PC-9 (cell line): ENCODE data around the gene RPL38. TPM values are rescaled to one million over a fixed set of nuclear protein-coding genes. Genes with fewer than 3 reads are reported as not detected.

Experiments used
- BruUV-seq: library from RNA; stranded (reverse); fragments of 400-500 nt; replicated peaks from 2 replicates; lab custom pipeline; 2021; lab: Mats Ljungman, UMichigan
- CTCF ChIA-PET: fragments of 300-600 bp; sonication (Branson Sonifier 250); formaldehyde crosslinking; loops from one replicate; lab custom pipeline; 2022; ENCODE audit warnings: antibody characterized with exemption; lab: Charles Lee
- POLR2A ChIA-PET: fragments of 300-600 bp; sonication (Branson Sonifier 250); formaldehyde crosslinking; loops from one replicate; lab custom pipeline; 2022; ENCODE audit warnings: antibody characterized with exemption; ENCODE audit not compliant: unreplicated experiment; lab: Charles Lee
- DNase-seq, 2 experiments: peaks; one replicate each; pipeline versions ENCODE4 v3.0.0 to v3.0.0-alpha.2; 2015 to 2022; ENCODE audit warnings: mixed read lengths in 1 of 2
- H2AFZ ChIP-seq: fragments of 200-600 bp; sonication (generic); 2 replicates; pipeline ENCODE4 v1.8.1; 2017; ENCODE audit warnings: antibody characterized with exemption
- H3F3A ChIP-seq: fragments of 200-600 bp; sonication (generic); 2 replicates; pipeline ENCODE4 v1.8.1; 2017; ENCODE audit warnings: antibody characterized with exemption, mild to moderate bottlenecking, low read depth; ENCODE audit not compliant: insufficient read depth
- H3K27ac ChIP-seq: fragments of 200-600 bp; sonication (generic); 2 replicates; pipeline ENCODE4 v1.6.1; 2016; ENCODE audit warnings: mixed run types
- H3K27me3 ChIP-seq: fragments of 200-600 bp; sonication (generic); 2 replicates; pipeline ENCODE4 v1.6.1; 2016; ENCODE audit warnings: low read depth, mixed run types; ENCODE audit not compliant: insufficient read depth
- H3K36me3 ChIP-seq: fragments of 200-600 bp; sonication (generic); 2 replicates; pipeline ENCODE4 v1.6.1; 2016; ENCODE audit warnings: low read depth, mixed run types
- H3K4me1 ChIP-seq: fragments of 200-600 bp; sonication (generic); replicated peaks from 2 replicates; pipeline ENCODE4 v1.6.1; 2016; ENCODE audit warnings: mixed run types; ENCODE audit not compliant: insufficient read depth
- H3K4me2 ChIP-seq: fragments of 200-600 bp; sonication (generic); 2 replicates; pipeline ENCODE4 v1.6.1; 2017; ENCODE audit warnings: mixed run types
- H3K4me3 ChIP-seq: fragments of 200-600 bp; sonication (generic); 2 replicates; pipeline ENCODE4 v1.6.1; 2016; ENCODE audit warnings: mixed run types
- H3K79me2 ChIP-seq: fragments of 200-600 bp; sonication (generic); 2 replicates; pipeline ENCODE4 v1.6.1; 2017; ENCODE audit warnings: low read depth, mixed run types
- H3K9me2 ChIP-seq: fragments of 200-600 bp; sonication (generic); 2 replicates; pipeline ENCODE4 v1.8.1; 2017; ENCODE audit warnings: mild to moderate bottlenecking; ENCODE audit not compliant: insufficient read depth
- H3K9me3 ChIP-seq: fragments of 200-600 bp; sonication (generic); 2 replicates; pipeline ENCODE4 v1.8.1; 2016; ENCODE audit warnings: low read depth; ENCODE audit not compliant: insufficient read depth
- H4K20me1 ChIP-seq: fragments of 200-600 bp; sonication (generic); 2 replicates; pipeline ENCODE4 v1.8.1; 2017; ENCODE audit not compliant: insufficient read depth
- CTCF ChIP-seq: fragments of 200-600 bp; sonication (generic); conservative IDR thresholded peaks from 2 replicates; pipeline ENCODE4 v1.6.1; 2017; ENCODE audit warnings: mixed run types, antibody characterized with exemption, mild to moderate bottlenecking, moderate library complexity
- EZH2 ChIP-seq: fragments of 200-600 bp; sonication (generic); IDR thresholded peaks from 2 replicates; pipeline ENCODE4 v1.8.0; 2017; ENCODE audit warnings: antibody characterized with exemption, low read depth
- intact Hi-C: fragments of 100-400 bp; cut with micrococcal nuclease; formaldehyde crosslinking; loops from one replicate; pipeline ENCODE4 v1.10.0; 2022; ENCODE audit not compliant: unreplicated experiment
- total RNA-seq: library from RNA; stranded (reverse); gene quantifications from 2 replicates; pipeline ENCODE4 v1.2.3, GENCODE V29; 2021

Gene RPL38
- total RNA-seq, 1 experiment from 2014 or later: 961 TPM

GRCh38 chr17:74198694-74199093 is 4.8 kb upstream of the RPL38 start:
- intact Hi-C loops: loop anchor here (1.0 to 10.0 kb wide), 2 partner anchors 771 to 1474 kb away; no protein-coding TSS in a partner anchor
- H3K4me1 ChIP-seq: no peaks in the 10 kb centered on the region
- H3K36me3 ChIP-seq: no peaks in the 10 kb centered on the region
- ChIA-PET POLR2A (no interaction called here), CTCF (no interaction called here)
- peaks cover 7% of the 10 kb centered on the region; the same call in 1 of the 2 replicates for H4K20me1 ChIP-seq
- no peak overlapping the region for H3K27ac ChIP-seq
- no peak overlapping the region for H3K4me3 ChIP-seq
- H3K9me3 ChIP-seq: no peaks in the 10 kb centered on the region
- no peaks in the 10 kb centered on the region for H3F3A ChIP-seq
- H3K27me3 ChIP-seq: peaks cover 93% of the 10 kb centered on the region
- H2AFZ ChIP-seq: no peak overlapping the region
- no peak for DNase-seq
- peaks cover 2% of the 10 kb centered on the region for H3K79me2 ChIP-seq
- no TSS peak for BruUV-seq
- TF ChIP-seq EZH2 (no peak), CTCF (no peak)
- H3K9me2 ChIP-seq: no peaks in the 10 kb centered on the region
- no peak overlapping the region for H3K4me2 ChIP-seq

GRCh38 chr17:74199306-74200092 is 4.0 kb upstream of the RPL38 start:
- H4K20me1 ChIP-seq: peaks cover 7% of the 10 kb centered on the region
- BruUV-seq: no TSS peak
- peaks cover 86% of the 10 kb centered on the region for H3K27me3 ChIP-seq
- no peaks in the 10 kb centered on the region for H3F3A ChIP-seq
- peak overlapping the region; percentile 50; the same call in 1 of the 2 replicates for H3K4me2 ChIP-seq
- TF ChIP-seq CTCF: peak; percentile 96
- TF ChIP-seq EZH2: no peak
- peaks cover 6% of the 10 kb centered on the region for H3K36me3 ChIP-seq
- ChIA-PET POLR2A (interaction anchor here (0.7 kb wide), 2 partner anchors 97 to 773 kb away, joined by 3 to 4 read pairs; no protein-coding TSS in a partner anchor), CTCF (interaction anchor here (0.7 to 1.1 kb wide), 3 partner anchors 8 to 110 kb away, joined by 4 to 8 read pairs (median 4); no protein-coding TSS in a partner anchor)
- H2AFZ ChIP-seq: no peak overlapping the region
- intact Hi-C loops: loop anchor here (1.0 to 10.0 kb wide), 2 partner anchors 772 to 1475 kb away; no protein-coding TSS in a partner anchor
- H3K9me2 ChIP-seq: no peaks in the 10 kb centered on the region
- H3K9me3 ChIP-seq: no peaks in the 10 kb centered on the region
- no peaks in the 10 kb centered on the region for H3K4me1 ChIP-seq
- no peak overlapping the region for H3K27ac ChIP-seq
- H3K4me3 ChIP-seq: no peak overlapping the region
- DNase-seq: peak in 1 of 2 experiments; percentile 72
- H3K79me2 ChIP-seq: peaks cover 10% of the 10 kb centered on the region

DNA sequence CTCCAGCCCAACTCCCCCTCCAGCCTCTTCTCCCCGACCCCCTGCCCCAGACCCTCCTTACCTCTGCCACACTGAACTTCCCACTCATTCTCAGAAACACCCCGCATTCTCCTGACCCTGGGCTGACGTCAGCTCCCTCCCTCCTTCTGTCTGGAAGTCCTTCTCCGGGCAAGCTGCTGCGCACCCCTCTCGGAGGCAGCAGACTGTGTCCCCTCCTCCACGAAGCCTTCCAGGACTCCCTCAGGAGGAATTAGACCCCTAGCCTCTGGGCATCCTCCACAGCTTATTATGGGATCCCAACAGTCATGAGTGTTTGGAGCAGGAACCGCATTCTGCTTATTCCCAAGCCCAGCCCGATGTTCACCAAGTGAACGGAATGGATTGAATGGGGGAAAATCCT is 3.4 kb upstream of the RPL38 start:
- no peaks in the 10 kb centered on the region for H3K9me3 ChIP-seq
- peaks cover 5% of the 10 kb centered on the region for H3K4me1 ChIP-seq
- H3K27ac ChIP-seq: no peak overlapping the region
- H3K79me2 ChIP-seq: peaks cover 16% of the 10 kb centered on the region
- no peak overlapping the region for H3K4me2 ChIP-seq
- H3K4me3 ChIP-seq: no peak overlapping the region
- ChIA-PET CTCF (interaction anchor here (0.7 to 1.1 kb wide), 3 partner anchors 9 to 111 kb away, joined by 4 to 8 read pairs (median 4); no protein-coding TSS in a partner anchor), POLR2A (interaction anchor here (0.7 kb wide), 1 partner anchor 97 kb away, joined by 3 read pairs; no protein-coding TSS in a partner anchor)
- peaks cover 79% of the 10 kb centered on the region for H3K27me3 ChIP-seq
- intact Hi-C loops: no loop called here
- peaks cover 13% of the 10 kb centered on the region for H4K20me1 ChIP-seq
- DNase-seq: no peak
- H3K9me2 ChIP-seq: no peaks in the 10 kb centered on the region
- TF ChIP-seq EZH2: no peak
- TF ChIP-seq CTCF: no peak
- BruUV-seq: no TSS peak
- H2AFZ ChIP-seq: no peak overlapping the region
- peaks cover 11% of the 10 kb centered on the region for H3K36me3 ChIP-seq
- peaks cover 6% of the 10 kb centered on the region; the same call in 1 of the 2 replicates for H3F3A ChIP-seq
